Tracheal epithelial cell (primary cell): Measurements from ENCODE around the gene FILIP1L. TPM values are rescaled to one million over a fixed set of nuclear protein-coding genes. Genes with fewer than 3 reads are reported as not detected.

Source experiments
- total RNA-seq: library from RNA; depleted of rRNA; stranded (reverse); fragments of >200 nt; gene quantifications from 2 replicates; pipeline ENCODE4 v1.2.1, GENCODE V29; 2014

FILIP1L gene
- total RNA-seq: 0.43 and 5.3 TPM in 2 replicates

DNA sequence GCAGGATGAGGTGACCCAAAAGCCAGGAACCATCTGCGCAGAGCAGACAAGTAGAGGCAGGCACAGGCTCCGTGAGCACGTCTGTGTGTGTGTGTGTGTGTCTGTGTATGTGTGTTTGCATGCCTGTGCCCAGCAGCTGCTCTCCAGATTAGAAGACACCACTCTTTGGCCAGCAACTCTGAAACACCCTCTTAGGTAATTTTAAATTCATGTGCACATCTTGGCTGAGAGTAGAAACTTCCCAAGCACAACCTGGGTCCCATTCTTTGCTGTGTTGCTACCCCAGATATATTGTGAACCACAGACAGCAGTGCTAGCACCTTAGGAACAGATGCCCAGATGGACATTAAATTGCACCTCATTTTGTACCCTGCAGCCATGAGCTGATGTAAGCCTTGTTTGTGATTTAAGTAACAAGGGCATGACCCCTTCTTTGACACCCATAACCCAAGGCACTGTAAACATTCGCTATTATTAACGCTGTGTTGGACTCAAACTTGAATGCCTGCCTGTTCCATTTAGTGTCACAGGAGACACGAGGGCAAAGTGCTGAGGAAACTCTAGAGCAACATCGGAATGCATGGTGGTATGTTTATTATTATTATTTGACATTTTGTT is at the start of gene FILIP1L:
TSS of gene FILIP1L (minus strand) at position 89 of the 618 bp plus-strand sequence.

DNA sequence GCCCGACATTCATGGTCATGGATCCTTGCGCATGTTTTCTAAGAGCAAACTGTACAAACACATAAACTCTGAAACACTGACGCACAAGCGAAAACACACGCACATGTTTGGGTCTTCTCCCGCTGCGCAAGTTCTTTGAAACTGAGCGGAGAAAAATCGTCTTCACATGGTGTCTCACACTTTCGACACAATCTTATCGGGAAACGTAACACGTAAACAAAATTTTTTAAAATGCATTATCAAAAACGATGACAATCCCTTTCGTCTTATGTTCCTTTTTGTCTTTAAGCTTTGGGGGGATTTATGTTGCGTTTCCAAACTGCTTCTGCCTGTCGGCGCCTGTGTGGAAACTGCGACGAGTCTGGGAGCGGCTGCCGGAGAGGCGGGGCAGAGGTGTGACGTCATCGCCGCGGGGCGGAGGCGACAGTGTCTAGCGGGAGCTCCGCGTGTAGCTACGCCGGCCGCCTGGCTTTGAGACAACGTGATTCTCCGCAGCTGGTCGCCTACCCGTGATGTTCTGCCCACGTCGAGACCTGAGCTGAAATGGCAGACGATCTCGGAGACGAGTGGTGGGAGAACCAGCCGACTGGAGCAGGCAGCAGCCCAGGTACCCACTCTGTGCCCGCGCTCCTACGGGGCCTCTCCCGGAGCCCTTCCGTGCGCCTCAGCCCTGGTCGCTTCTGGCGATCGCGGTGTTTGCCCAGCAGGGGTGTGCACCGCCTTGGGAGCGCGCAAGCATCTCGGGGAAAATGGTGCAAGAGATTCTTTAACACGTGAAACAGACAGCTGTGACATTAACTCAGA is 296.7 kb downstream of the FILIP1L start, which contains the start of gene CMSS1:
TSS of gene CMSS1 (plus strand) at position 426 of the 804 bp plus-strand sequence.

Other genes with a start within 250 kb of the FILIP1L start
- gene TBC1D23, start 146.5 kb upstream of the FILIP1L start, total RNA-seq: 36.1 and 36.9 TPM in 2 replicates
- gene NIT2, start 220.3 kb upstream of the FILIP1L start, total RNA-seq: 18.3 and 22.9 TPM in 2 replicates